GM21825 (cell line): ENCODE results near the gene LBHD1.
"Not testable (repeated sequence)": the region's sequence is repeated elsewhere in the genome, so short reads cannot be mapped to it uniquely, and the experiment has no call there.

Experiments
- ATAC-seq: cut with Tn5 transposase; IDR thresholded peaks from one replicate; pipeline ENCODE4 v1.9.1; 2021; ENCODE audit warnings: mild to moderate bottlenecking, moderate library complexity; ENCODE audit not compliant: unreplicated experiment

The LBHD1 gene

DNA sequence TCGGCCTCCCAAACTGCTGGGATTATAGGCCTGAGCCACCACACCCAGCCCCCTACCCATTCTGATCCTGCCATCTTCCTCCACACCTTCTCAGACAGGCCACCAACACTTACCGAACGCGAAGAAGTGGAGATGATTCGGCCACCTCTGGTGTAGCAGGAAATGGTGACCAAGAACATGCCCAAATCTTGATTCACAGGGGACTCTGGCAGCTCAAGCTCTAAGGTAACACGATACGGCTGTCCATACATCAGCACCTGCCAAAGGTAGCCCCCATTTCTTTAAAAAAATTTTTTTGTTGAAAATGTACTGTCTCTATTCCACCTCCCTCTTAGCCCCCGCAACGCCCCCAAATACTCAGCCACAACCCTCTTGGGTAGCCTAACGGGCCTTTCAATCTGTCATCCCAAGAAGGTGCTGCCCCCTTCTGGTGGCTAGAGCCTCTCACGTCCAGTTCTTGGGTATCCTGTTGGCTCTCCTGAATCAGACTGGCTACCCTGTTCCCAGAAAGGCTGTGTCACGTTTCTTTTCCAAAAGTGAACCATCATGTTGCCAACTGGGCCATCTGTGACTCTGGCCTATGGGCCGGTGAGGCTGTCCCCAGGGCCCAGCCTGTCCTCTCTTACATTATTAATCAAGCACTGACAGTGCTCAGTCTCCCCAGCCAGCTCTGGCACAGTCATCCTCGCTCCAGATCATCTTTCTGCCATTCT is 22.5 kb upstream of the LBHD1 start:
- ATAC-seq = no peak

DNA sequence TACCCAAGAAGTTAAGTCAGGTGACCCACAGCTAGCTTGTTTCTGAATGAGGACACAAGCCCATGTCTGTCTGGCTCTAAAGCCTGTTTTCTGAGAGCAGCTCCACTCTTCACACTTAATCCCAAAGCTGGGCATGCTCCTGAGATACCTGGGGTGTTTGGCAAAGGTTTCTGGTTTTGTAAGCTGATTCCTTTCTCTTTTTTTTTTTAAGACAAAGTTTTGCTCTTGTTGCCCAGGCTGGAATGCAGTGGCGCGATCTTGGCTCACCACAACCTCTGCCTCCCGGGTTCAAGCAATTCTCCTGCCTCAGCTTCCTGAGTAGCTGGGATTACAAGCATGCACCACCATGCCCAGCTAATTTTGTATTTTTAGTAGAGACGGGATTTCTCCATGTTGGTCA is 21.6 kb upstream of the LBHD1 start:
- ATAC-seq = not testable (repeated sequence)

DNA sequence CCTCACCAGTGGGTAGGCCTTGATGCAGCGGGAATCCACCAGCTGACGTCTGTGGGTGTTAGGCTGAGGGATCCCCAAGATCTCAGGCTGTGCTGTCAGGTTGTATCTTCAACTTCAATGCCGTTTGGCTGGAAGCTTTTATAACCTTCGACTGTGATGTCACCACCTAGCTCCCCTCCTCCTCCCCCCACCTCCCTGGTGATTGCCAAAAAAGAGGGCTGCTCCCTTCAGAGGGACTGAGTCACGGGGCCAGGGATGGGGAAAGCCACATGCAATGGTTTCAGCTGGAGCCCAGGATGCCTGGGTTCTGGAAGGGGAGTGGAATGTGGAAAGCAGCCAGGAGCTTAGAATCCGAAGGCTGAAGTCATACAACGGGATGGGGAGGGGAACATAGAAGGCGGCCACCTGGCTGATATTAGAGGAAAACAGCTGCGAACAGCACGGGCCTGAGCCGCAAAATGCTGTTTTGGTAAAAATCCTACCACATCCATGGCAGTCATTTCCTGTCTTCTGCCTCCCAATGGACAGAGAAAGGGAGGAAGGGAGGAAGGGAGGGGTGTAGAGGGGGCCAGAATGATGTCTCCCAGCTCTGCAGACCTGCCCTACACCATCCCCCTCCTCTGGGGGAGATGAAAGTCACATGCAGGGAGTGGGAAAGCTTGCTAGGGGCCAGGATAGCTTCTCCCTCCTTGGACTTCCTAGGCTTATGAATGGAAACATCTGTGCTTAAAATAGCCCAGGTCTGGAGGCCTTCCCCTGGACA is 17.5 kb upstream of the LBHD1 start, which contains the start of gene LRRN4CL:
TSS of gene LRRN4CL (minus strand) at position 110 of the 763 bp plus-strand sequence. CDS start 1,022 bp downstream, outside the sequence.
- ATAC-seq = no peak

DNA sequence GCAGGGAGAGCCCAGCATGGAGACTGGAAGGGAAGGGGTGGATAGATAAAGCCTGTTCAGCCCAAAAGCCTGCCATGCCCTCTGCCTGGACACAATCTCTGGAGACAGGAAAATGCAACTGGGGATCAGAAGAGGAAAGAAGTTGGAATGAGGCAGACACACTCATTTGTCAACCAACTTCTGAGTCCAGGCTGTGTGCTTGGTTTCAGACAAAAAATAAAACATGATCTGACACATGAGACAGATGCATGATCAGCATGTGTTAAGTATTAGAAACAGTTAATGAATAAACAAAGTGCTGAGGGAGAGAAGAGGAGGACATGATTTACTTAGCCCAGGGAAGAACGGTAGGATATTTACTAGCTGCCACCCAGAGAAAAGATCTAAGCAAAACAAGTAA is 16.4 kb upstream of the LBHD1 start:
- ATAC-seq = no peak

DNA sequence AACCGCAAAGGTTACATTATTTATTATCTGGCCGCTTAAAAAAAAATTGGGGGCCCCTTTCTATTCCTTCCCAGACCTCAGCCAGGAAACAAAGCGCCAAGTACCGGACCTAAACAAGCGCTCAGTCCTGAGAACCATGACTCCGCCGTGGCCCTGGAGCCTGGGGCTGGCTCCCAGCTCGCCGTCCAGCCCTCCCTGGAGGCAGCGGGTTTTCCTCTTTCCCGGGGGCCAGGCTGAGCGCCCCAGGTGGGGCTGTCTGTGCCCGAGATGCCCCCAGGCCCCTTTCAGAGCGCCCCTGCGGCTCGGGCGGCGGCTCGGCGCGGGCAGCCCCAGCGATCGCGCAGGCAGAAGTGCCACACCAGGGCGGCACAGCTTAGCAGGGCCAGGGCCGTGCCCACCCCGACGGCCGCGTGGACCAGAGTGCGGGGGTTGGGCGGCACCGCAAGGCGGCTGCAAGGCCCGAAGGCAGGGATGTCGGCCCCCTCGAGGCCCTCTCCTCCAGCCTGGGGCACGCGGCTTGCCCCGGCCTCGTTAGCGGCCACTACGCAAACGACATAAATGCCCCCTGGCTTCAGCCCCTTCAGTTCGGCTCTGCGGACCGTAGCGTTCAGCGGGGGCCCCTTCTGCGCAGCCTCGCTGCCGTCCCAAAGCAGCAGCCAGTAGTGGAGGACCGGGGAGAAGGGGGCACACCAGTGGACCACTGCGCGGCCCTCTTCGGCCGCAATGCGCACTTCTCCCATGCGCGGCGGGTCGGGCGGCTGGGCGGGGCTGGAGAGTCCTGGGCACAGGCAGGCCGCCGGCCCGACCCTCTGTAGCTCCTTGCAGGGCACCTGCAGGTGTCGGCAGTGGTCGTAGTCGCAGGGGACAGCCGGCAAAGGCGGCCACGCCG is 15.7 kb upstream of the LBHD1 start:
- no peak for ATAC-seq

DNA sequence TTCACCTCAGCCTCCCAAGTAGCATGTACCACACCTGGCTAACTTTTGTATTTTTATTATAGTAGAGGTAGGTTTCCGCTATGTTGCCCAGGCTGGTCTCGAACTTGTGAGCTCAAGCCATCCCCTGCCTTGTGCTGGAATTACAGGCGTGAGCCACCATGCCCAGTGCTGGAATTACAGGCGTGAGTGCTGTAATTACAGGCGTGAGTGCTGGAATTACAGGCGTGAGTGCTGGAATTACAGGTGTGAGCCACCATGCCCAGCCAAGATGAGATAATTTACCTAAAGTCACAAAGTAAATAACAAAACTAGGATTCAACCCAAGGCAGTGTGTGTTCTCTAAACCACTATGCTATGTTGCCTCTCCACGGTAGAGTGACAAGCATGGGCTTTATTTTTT is 10.5 kb upstream of the LBHD1 start:
- ATAC-seq = no peak

DNA sequence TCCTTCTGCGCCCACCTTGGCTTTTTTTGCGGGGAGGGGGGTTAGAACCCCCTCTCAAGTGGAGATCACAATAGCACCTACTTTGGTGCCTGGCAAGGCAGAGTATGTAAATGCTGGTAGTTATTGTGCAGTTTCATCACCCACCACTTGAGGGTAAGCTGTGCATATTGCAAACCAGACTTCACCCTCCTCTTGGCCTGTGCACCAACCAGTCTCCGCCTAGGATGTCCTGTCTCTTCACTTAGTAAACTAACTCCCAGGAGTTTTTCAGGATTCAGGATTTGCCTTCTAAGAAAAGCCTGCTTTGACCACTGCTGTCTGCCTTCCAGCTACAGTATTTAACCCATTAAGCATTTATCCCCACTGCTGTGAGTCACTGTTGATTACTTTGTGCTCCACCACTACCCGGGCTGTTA is 8.8 kb upstream of the LBHD1 start:
- peak; percentile 67 for ATAC-seq

DNA sequence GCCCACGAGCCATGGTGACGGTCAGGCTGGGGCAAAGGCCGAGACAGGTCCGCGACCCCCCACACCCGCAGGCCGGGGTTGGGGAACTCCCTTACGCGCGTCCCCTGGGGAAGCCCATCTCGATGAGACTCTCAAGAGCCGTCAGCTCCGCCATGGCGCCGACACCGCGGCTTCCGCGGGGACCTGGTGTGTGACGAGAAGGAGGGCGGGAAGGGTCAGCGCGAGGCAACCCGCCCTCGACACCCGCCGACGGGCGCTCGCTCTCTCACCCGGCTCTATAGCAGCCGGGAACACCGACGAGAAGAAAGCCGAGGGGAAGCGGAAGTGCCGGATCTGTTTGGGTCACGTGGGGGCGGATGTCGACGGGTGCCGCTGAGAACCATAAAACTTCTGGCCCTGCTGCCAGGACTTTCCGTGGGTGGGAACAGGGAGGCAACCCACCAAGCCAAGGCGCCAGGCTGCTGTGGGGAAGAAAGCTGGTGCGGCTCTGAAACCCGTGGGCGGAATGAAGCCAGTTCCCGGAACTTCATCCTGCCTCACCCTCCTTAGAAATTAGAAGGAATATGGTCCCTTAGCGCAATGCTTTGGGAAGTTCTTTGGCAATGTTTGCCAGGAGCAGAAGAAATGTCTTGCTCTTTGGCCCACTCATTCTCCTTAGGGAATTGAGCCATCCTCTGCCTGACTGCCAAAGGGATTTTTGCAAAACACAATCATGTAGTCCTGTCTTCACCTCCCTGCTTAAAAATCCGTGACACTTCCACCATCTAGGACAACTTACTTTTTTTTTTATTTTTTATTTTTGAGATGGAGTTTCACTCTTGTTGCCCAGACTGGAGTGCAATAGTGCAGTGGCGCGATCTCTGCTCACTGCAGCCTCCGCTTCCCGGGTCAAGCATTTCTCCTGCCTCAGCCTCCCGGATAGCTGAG is 7.0 kb upstream of the LBHD1 start, which contains the start of gene UBXN1:
TSS of gene UBXN1 (minus strand) at position 304 of the 927 bp plus-strand sequence. CDS start at position 154, 150 bp downstream.
- ATAC-seq = peak; percentile 66

DNA sequence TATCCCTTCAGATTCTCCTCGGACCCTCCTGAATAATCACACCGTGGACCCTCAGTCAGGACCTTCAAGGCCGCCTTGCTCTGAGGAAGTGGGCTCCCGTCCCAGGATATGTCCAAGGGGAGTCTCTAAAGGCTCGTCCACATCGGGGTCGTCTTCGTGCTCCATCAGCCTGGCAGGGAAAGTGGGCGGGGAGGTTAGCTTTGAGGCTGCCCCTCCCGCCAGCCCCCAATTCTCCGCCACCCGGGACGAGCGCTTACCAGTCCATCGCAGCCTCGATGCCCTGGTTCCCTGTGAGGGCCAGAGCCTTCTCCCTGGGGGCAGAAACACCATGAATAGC is 6.3 kb upstream of the LBHD1 start:
- ATAC-seq = peak; percentile 5

DNA sequence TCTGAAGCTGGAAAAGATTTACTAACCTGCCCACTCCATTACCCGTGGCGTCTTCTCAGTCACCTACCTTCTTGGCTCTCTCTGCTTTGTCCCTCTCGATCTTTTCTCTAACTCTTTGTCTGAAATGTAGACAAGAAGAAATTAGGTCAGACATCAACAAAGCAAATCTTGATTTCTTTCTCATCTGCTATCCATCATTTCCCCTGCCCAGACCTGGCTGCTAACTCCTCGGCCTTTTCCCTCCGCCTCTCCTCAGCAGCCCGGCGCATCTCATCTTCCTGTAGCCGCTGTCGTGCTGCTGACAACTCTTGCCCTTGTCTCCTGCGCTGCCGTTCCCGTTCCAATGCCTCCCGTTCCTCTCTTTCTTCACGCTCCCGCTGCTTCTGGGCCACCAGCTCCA is 5.6 kb upstream of the LBHD1 start:
- ATAC-seq = no peak

DNA sequence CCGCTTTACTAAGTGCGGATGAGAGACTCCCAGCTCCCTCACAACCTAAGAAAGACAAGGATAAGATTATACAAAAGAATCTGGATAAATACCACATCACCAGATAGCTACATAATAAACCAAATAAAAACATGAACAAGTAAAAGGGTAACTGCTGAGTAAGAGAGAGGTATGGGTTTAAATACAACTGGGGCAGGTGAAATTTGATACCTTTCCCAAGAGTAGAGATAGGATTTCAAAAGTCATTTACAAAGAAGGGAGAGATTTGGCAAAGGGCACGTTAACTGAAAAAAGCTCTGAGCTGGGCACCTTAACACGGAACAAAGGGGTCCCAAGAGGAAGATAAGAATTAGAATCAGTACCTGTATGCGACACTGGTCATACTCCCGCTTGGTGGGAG is 5.1 kb upstream of the LBHD1 start:
- ATAC-seq = no peak

DNA sequence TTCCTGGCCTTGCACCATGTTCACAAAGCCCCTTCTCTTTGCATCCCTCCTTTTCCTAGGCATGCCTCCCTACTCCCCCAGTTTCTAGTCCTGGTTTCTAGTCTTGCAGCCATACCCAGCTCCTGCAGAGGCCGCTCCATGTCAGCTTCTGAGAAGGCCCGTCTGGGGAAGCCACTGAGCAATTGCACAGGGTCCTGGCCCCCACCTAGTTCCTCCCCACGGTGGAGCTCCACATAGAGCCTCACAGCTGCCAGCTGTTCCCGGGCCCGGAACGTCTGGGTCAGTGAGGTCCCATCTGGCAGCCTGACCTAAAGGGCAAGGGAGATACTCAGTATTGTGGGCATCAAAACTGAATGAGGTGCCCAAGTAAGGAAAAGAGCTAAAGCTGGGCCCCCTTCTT is 4.6 kb upstream of the LBHD1 start:
- no peak for ATAC-seq

DNA sequence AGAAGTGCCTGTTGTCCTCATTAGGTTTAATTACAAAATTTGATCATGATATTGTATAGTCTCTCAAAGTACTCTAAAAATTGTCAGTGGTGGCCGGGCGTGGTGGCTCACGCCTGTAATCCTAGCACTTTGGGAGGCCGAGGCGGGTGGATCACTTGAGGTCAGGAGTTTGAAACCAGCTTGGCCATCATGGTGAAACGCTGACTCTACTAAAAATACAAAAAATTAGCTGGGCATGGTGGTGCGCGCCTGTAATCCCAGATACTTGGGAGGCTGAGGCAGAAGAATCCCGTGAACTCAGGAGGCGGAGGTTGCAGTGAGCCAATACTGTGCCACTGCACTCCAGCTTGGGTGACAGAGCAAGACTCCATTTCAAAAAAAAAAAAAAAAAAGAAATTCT is 3.3 kb upstream of the LBHD1 start:
- ATAC-seq = not testable (repeated sequence)

DNA sequence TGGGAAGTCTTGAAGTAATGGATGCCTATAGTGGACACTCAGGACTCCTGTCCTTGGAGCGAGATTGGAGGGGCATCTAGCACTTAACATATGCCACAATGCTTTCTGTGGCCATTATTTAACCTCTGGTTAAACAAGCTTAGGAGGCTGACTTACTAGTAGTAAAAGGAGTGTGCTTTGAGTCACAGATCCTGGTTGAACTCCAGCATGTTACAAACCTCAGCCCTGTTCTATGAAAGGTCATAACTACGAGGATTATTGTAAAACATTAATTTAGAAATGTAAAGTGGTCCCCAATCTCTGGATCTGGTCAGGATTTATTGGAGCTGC is 1.1 kb upstream of the LBHD1 start:
- no peak for ATAC-seq

DNA sequence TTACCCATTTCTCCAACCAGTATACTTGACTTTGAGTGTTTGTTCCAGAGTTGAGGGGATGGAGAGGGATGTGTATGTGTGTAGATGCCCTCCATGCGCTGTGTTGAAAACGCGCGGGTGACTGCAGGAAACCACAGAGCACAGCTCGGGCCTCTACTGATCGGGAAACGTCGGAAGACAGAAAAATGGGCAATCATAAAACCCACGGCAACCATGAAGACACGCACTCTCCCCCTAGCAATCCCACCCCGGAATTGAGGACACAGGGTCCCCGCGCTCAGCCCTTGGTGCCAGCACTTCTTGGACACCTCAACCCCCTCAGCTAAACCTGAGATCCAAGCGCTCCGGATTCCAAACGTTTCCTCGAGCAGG is 845 bp downstream of the LBHD1 start:
- no peak for ATAC-seq

DNA sequence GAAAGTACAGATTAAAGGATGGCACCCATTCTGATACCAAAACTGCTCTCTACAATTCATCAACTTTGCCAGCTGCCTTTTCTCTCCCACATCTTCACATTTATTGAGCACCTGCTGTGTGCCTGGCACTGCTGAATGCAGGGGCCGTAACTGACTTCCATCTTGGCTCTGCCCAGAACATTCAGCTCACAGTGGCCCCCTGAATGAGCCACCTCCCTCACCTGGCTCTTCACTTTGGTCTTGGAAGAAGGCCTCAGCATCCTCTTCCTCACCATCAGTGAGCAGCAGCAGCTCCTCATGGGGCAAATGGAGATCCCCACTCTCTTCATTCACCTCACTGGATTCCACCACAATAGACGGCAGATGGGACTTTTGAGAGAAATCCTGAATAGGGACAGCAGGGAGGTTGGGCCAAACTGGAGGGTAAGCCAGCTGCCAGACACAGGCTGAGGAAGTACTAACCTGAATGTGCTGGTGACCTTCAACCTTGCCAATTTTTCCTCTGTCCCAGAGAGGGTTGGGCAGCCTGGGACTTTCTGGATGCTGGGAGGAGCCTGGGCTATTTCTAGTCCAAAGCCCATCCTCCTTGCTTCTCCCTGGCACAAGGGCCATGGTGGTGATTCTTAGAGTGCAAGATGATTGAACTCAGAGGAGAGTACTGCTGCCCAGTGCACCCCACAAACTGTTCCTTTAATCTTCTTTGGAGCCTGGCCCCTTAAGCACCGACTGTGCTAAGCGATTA is 2.5 kb downstream of the LBHD1 start:
- no peak for ATAC-seq

DNA sequence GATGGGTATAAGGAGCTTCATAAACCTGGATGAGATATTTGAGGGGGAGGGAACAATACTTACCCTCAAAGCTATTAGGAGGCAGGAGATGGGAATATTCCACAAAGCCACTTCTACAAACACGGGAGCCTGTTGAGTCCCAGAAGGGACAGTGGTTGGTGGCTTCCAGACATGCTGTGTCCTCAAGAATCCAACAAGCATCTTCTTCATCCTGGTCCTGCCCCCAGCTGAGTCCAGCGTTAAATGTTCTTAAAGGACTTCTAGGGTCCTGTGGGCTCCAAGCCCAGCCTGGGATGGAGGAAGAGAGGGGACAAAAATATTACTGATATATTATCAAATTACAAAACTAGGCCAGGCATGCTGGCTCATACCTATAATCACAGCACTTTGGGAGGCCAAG is 4.6 kb downstream of the LBHD1 start:
- no peak for ATAC-seq

DNA sequence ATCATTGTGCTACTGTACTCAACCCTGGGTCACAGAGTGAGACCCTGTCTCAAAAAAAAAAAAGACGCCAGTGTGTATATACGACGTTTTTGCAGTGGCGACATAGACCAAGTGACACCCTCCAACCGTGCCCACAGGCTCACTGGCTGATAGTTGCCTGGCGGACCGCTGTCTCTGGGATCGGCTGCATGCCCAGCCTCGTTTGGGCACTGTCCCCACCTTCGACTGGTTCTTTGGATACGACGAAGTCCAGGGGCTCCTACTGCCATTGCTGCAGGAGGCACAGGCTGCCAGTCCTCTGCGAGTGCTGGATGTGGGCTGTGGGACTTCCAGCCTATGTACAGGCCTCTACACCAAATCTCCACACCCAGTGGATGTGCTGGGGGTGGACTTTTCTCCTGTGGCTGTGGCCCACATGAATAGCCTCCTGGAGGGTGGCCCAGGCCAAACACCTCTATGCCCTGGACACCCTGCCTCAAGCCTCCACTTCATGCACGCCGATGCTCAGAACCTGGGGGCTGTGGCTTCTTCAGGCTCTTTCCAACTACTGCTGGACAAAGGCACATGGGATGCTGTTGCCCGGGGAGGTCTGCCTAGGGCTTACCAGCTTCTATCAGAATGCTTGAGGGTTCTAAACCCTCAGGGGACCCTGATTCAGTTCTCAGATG is 5.7 kb downstream of the LBHD1 start:
- no peak for ATAC-seq

DNA sequence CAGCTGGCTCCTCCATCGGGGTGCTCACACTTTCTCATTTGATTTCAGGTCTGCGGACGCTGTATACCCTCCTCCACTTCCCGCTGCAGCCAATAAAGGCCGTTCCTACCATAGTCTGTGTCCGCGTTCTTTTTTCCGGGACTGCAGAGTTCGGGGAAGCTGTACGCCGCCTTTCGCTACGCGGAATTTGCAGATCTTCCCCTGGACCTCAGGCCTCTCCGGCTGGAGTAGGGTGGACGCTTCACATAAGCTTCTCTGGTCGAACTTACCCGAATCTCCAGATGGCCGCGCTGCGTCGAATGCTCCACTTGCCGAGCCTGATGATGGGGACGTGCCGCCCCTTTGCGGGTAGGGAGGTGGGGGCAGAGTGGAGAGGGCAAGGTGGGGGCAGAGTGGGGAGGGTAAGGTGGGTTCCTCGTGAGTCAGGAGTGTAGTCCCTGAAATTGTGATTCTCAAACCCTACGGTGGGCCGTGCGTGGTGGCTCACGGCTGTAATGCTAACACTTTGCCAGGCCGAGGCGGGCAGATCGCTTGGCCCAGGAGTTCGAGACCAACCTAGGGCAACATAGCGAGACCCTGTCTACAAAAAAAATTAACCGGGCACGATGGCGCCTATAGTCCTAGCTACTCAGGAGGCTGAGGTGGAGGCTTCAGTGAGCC is 6.3 kb downstream of the LBHD1 start:
- ATAC-seq = peak; percentile 17
